HG02870 (cell line): ENCODE results near the gene CD14.
"Not testable (repeated sequence)": the region's sequence is repeated elsewhere in the genome, so short reads cannot be mapped to it uniquely, and the experiment has no call there.

Experiments
- ATAC-seq: cut with Tn5 transposase; IDR thresholded peaks from one replicate; pipeline ENCODE4 v1.9.1; 2021; ENCODE audit warnings: mild to moderate bottlenecking, moderate library complexity; ENCODE audit not compliant: unreplicated experiment

The CD14 gene

DNA sequence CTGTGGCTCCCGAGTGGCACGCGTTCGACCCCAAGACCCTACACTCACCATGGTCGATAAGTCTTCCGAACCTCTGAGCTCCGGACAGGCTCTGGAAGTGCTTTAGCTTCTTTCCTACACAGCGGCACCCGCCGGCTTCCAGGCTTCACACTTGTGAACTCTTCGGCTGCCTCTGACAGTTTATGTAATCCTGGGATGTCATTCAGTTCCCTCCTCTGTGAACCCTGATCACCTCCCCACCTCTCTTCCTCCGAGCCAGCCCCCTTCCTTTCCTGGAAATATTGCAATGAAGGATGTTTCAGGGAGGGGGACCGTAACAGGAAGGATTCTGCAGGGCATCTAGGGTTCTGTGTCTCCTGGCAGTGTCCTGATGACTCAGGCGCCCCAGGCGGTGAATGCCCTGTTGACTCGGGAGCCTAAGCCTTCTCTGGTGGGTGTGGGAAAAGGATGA, at the start of gene CD14:
Gene CD14, minus strand, starts transcription at position 155 of the 451 bp plus-strand sequence. Its CDS starts 104 bp downstream, at position 51.
- no peak for ATAC-seq

DNA sequence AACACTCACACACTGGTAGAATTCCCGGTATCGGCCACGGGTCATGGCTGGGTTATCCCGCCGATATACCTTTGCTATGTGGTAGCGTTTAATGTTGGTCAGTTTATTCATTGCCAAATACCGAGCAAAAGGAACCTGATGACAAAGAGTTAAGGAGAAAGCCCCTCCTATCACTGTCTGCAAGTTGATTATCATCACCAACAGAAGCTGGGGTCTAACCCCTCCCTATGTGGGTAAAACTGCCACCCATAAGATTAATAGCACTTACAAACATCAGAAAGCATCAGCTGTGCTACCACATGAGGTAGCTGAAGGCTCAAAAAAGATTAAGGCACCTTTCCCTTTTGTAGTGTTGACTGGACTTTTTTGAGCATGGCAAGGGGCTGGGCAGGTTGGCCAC, 46.0 kb upstream of the CD14 start:
- no peak for ATAC-seq

DNA sequence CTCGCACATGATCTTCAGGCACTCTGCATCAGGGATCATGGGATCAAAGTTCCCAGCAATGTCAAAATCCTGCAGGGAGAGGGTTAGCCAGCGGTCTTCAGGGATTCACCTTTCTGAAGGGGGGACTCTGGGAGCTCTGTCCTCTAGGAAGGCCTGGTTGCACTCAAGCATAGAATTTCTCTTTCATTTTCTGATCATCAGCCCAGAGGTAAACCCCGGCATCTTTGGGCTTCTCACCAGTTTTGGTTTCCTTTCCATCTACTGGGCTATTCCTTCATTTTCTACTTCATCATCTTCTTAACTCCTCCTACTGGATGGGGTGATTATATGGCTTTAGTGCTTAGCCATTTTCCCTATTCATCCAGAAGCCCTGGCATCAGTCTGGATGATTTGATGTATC, 45.0 kb upstream of the CD14 start:
- peak; percentile 42 for ATAC-seq

DNA sequence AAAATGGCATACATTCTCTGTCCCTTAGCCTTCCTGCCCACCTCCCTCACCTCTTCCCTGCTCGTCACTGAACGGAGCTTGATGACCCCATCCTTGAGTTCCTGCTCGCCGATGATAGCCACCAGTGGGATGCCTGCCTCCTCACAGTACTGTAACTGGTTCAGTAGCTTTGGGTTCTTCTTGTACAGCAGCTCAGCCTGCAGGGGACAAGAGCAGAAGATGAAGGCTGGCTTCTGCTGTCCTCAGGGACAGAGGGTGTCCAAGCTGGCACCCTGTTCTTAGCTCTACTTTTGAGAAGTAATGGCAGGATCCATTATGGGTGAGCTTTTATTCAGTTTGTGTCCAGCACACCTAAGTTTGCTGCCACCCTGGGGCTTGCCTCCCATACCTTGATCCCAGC, 41.7 kb upstream of the CD14 start:
- no peak for ATAC-seq

DNA sequence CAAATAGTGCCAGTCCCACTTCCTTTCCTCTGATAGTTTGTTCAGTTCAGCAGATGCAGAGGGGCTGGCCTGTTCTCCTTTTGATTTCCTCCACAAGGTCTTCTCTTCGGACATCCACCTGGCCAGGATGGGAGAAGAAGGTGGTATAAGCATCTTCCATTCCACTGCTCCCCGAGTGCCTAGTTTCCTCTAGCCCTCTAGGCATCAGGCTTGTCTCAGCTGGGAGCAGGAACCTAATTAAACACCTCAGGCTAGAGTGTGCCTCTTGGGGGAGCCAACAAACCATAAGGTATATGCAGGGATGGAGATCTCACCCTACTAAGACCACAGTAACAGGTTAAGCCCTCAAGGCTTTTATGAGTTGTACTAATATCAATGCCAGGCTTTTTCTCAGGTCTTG, 41.2 kb upstream of the CD14 start:
- no peak for ATAC-seq

DNA sequence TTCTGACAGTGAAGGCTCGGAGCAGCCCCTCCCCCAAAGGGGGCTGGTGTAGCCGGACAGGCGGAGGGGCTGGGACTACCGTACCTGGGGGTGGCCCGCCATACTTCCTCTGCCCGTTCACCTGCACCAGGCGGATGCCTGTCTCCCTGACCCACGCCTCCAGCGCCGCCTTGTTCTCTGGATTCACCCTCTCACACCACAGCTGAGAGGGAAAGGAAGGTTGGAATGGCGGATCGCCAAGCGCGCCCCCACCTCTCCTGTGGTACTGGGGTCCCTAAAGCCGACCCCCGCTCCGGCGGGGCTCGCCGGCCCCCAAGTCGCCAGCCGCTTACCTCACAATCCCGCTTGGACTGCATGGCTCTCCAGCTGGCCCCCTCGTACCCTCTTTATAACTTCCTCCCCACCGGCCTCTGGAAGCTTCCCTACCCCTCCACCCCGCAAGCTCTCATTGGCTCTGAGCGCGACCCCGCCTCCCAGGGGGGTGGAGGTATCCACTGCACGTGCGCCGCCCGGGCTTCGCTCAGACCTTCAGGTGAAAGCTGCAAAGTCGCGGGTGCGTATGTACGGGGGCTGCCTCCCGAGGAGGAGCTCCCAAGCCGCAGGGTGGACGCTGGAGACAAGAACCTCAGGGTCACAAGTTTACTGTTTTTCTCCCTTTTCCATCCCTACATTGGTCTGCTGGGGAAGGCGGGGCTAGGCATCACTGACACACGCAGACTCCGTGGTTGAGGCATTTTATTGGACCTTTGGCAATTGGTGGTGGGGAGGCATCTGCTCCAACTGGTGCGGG, 40.4 kb upstream of the CD14 start, which contains the start of gene DND1:
Gene DND1, minus strand, starts transcription at position 390 of the 790 bp plus-strand sequence. Its CDS starts 34 bp downstream, at position 356.
- no peak for ATAC-seq

DNA sequence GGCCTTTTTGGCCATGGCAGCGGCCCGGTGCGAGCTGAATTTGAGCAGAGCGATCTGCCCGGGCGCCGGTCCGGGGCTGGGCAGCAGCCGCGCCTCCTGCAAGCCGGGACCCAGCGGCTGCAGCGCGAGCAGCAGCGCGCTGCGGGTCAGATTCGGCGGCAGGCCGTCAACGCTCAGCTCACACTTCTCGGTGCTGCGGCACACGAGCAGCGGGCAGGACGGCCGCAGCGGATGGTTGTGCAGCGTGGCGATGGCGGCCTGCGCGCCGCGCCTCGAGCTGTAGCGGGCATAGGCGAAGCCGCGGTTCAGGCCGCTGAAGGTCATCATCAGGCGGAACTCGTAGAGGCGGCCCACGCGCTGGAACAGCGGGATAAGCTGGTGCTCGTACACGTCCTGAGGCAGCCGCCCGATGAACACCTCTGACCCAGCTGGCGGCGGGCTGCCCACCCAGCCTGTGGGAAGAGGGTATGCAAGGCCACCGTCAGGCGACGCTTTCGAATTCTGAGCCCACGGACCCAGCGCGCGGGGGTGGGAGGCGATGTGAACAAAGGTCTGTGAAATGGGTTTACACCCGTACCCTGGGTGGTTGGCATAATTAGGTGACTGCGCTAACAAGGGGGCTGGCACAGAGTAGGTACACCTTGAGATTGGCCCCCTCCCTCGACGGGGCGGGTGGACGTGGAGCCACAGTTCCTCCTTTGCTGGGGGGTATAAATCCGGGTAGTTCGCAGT, 39.6 kb upstream of the CD14 start:
- ATAC-seq, result no peak

DNA sequence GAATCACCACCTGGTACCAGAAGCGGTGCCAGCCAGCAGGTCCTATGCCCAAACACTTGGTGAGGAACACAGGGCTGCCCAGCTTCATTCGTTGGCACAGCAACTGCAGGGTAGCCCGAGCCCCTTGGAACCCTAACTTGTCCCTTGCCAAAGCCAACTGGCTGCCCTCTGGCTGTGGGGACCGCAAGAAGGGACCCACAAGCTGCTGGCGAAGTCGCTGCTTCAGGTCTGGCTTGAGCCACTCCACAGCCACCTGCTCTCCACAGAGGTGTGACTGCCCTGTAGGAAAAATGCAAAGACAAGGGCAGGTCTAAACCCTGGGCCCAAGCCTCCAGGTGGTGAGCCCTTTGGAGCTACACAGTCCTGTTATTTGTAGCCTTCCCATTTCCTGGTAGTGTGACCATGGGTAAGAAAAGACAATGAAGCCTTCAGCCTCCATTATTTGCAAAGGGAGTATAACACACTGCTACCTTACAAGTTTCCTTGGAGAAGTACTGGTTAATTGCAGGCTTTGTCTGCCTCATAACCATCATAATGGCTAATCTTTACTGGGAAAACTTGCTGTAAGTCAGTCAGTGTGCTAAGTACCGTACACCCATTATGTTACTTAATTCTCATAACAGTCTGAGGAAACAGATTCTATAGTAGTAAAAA, 38.6 kb upstream of the CD14 start:
- no peak for ATAC-seq

DNA sequence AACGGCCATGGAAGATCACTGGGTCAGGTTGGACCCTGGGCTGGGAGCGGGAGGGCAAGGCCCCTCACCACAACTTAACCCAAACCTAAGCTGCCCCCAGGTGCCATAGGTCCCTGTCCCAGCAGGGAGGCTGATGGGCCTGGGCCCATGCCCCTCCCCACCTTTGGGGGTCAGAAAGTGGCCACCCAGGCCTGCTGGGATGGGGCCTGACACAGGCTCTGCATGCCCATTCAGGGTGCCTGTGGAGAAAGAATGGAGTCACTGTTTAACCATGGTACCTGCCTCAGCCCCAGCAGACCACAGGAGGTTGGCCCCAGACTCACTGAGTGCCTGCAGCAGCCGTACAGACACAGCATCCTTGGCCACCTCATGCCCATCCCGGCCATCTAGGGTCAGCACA, 38.1 kb upstream of the CD14 start:
- not testable (repeated sequence) for ATAC-seq

DNA sequence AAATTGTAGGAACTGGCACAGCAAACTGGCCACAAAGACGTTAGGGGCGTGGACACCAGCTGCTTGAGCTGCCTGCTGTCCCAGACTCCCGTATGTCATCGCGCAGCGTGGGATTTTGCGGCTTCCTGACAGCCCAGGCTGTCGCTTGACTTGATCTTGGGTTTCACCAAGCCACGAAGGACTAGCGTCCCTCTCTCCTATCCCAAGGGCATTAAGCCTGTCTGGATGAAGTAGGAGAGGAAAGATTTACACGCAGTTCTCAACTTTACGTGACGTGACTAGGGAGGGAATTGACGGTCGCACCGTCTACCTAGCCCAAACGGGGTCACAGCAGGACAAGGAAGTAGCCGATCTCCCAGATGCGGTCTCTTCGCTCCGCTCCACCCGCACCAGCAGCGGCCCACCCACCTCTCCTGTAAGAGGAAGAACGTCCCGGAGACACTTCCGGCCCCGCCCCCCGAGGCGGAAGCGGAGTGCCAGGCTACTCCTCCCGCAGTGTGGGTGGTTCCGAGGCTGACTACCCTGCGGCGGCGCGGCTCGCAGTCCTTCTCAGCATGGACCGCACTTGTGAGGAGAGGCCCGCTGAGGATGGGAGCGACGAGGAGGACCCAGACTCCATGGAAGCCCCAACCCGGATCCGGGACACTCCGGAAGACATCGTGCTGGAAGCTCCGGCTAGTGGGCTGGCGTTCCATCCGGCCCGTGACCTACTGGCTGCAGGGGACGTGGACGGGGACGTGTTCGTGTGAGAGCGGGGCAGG, 31.6 kb upstream of the CD14 start, which contains the start of gene WDR55:
Gene WDR55, plus strand, starts transcription at position 546 of the 761 bp plus-strand sequence. Its CDS starts 9 bp downstream, at position 555.
- ATAC-seq, result peak; percentile 95

DNA sequence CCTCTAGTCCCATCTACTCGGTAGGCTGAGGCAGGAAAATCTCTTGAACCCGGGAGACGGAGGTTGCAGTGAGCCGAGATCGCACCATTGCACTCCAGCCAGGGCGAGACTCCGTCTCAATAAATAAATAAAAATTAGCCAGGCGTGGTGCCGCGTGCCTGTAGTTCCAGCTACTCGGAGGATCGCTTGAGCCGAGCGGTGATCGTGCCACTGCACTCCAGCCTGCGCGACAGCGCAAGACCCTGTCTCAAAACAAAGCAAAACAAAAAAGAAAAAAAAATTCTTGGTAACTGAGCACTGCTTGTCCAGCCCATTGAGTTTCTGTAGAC, 31.0 kb upstream of the CD14 start:
- ATAC-seq, result no peak

DNA sequence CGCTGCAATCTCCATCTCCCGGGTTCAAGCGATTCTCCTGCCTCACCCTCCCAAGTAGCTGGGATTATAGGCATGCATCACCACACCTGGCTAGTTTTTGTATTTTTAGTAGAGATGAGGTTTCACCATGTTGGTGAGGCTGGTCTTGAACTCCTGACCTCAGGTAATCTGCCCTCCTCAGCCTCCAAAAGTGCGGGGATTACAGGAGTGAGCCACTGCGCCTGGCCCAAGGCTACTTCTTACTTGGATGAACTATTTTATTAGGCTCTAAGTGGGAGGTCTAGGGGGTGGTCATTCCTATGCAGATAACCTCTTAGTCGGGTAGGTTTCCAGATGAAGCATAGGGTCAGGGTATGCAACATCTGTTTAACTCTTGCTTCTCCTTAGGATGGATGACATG, 27.4 kb upstream of the CD14 start:
- not testable (repeated sequence) for ATAC-seq

DNA sequence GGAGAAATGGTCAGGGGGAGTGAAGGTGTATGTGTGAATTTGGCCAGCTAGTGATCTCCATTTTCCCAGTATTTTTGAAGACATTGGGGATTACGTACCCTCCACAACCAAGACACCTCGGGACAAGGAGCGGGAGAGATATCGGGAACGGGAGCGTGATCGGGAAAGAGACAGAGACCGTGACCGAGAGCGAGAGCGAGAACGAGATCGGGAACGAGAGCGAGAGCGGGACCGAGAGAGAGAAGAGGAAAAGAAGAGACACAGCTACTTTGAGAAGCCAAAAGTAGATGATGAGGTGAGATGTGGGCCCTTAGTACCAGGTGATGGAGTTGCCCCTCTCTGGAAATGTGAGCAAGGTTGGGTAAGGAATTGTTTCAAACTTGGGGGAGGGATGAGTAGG, 25.9 kb upstream of the CD14 start:
- no peak for ATAC-seq

DNA sequence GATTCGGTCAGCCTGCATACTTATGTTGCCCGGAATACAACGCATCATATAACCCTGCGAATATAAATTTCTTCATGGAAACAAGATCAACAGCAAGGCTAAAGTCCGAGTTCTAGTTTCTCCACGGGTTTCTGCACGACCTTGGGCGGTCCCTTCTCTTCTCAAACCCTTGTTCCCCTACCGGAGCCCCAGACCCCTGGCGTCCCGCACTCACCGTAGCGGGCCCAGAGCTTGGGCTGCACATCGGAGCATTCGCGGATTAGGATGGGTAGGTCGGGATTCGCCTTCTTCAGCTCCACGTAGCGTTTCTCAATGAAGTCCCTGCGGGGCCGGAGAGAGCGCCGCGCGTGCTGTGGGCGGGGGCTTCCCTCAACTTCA, 14.1 kb upstream of the CD14 start:
- ATAC-seq, result no peak

DNA sequence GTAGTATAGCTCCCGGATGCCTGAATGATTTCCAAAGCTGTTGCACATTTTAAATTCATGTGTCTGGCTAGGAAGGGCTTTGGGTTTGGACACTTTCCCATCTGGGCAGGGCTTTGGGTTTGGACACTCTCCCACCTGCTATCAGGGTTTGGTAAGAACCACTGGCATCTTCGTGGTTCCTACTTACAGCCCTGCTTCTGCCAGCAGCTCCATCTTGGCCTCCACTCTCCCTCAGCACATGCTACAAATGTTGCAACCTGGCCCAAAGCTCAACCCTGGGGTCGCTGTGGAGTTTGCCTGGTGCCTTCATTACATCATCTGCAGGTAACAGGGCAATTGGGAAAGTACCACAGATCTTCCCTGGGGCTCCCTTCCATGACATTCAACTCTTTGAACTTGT, 9.7 kb upstream of the CD14 start:
- ATAC-seq, result no peak

DNA sequence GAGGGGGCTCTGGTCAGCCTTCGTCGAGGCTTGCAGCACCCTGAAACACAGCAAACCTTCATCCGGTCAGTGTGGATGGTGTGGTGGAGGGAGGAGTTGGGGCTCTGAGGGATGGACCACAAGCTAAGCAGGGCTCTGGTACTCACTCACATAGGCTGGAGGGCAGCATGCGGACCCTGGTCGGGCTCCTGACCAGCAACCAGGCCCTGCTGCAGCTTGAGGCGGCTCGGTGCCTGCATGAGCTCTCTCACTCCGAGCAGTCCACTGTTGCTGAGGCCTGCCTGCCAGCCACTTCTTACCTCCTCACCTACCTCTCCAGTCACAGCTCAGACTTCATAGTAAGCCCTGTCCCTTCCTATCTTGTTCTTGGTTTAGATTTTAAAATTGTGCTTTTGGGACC, 8.7 kb upstream of the CD14 start:
- ATAC-seq, result no peak

DNA sequence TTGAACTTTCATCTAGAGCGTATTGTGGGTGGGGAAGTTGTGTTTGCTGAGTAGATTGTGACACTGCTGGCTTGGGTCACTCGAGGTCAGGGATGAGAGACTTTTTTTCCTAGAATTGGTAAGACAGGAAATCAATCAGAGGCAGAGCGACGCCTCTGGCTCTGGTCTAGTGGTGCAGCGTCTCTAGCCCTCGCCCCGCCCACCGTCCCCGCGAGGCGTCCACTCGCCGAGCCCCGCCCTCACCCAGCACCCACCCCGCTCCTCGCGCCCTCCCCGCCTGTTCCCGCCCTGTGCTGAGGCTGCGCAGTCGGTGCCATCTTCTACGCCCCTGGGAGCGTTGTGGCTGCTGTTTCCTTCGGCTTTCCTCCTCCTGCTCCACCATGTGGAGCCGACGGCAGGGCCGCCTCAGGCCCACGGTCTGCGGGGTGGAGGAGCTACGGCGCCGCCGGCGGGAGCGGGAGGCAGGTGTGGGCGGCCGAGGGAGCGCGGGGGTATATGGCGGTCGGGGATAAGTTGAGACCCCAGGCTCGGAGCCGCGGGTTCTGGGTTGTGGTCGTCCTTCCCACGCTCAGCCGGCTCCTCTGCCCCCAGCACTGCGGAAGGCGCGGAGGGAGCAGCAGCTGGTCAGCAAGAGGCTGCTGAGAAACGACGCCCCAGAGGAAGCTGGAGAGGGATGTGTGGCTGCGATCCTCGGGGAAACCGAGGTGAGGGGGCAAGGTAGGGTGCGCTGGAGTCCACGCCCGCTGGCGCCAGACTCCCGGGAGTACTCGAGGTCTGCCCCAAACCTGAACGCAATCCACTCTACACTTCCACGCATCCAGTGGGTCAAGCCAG, 6.4 kb upstream of the CD14 start, which contains the start of gene TMCO6:
Gene TMCO6, plus strand, starts transcription at position 304 of the 834 bp plus-strand sequence. Its CDS starts 77 bp downstream, at position 381.
- peak; percentile 86 for ATAC-seq

DNA sequence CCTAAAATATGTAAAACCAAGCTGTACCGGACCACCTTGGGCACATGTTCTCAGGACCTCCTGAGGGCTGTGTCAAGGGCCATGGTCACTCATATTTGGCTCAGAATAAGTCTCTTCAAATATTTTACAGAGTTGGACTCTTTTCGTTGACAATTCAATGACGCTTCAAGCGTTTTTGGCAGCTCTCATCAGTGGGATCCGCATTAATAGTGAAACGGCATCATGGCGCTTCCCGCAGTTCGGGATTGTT, 5.8 kb upstream of the CD14 start:
- not testable (repeated sequence) for ATAC-seq

DNA sequence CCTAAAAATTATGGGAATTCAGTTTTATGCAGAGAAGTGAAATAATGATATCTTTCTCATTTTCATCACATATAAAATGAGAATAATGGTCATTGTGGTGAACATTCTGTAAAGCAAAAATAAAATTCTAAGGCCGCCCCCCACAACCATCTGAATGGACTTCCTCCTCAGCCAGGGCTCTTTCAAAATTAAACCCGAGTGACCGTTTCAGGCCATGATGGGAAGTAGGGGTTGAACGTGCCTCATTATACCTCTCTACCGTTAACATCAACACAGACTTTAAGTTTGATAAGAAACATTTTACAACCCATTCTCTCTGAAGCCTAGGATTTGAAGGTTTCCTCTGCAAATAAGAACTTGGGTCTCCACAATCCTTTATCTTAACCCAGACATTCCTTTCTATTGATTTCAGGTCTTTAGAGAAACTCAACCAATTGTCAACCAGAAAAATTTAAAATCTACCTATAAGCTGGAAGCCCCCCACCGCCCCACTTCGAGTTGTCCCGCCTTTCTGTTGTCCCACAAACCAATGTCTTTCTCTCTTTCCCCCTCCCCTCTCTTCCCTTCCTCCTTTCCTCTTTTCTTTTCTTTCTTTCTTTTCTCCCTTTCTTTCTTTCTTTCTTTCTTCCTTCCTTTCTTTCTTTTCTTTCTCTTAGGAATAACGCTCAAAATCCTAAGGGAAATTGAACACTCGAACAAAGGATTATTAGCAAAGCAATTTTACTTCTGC, 4.6 kb upstream of the CD14 start:
- ATAC-seq, result no peak
